Measurements from ENCODE around the gene ZC3H18. TPM values are rescaled to one million over a fixed set of nuclear protein-coding genes. Genes with fewer than 3 reads are reported as not detected.

ZC3H18 gene
- total and polyA plus RNA-seq, 2 experiments from 2014 or later: 30.0 to 40.7 TPM

DNA sequence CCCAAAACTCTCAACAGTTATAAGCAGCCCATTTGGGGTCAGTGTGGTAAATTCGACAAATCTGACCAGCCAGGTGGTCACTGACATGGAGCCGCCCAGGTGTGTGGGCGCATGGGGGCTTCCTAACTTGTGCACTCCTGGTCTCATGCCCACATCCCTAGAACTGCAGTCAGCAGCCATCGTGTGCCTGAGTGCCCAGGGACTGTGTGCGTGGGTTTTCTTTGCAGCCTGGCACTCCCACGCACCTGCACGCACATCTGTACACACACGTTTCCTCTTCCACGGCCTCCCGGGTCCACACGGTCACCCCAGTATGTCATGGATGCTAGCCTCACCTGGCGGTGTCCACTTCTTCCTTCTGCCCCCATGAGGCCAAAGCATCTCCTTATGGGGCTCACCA, 38.9 kb upstream of the ZC3H18 start:
- Histone ChIP-seq H3K27me3 (ENCODE audit: insufficient read depth) (no peaks in the 10 kb centered on the region), H2AFZ (no peak overlapping the region), H3F3A (replicated peaks; ENCODE audit: low read depth) (peaks cover 5% of the 10 kb centered on the region; the same call in 1 of the 2 replicates), H3K27ac (ENCODE audit: low read depth) (no peak overlapping the region), H3K79me2 (replicated peaks; ENCODE audit: insufficient read depth) (no peaks in the 10 kb centered on the region), H3K4me2 (no peak overlapping the region), H4K20me1 (replicated peaks; ENCODE audit: insufficient read depth) (no peaks in the 10 kb centered on the region), H3K4me3 (no peak overlapping the region), H3K36me3 (ENCODE audit: insufficient read depth) (no peaks in the 10 kb centered on the region), H3K9me2 (ENCODE audit: insufficient read depth) (no peaks in the 10 kb centered on the region), H3K4me1 (ENCODE audit: insufficient read depth) (no peaks in the 10 kb centered on the region; the same call in 1 of the 2 replicates)
- H3K4me3 Mint-ChIP-seq: no peak overlapping the region
- TF ChIP-seq ZNF331 (CRISPR knock-in tag; IDR thresholded peaks at IDR 0.05; ENCODE audit: low read depth): no peak
- no peak for TF ChIP-seq EZH2 (IDR thresholded peaks at IDR 0.05; ENCODE audit: low read depth, unreplicated experiment)
- TF ChIP-seq CREB1 (CRISPR knock-in tag; IDR thresholded peaks at IDR 0.05; ENCODE audit: low read depth): no peak
- no peak for TF ChIP-seq REST (IDR thresholded peaks at IDR 0.05; ENCODE audit: unreplicated experiment)
- TF ChIP-seq ZNF114 (CRISPR knock-in tag; IDR thresholded peaks at IDR 0.05): no peak
- TF ChIP-seq, protein P1, sequence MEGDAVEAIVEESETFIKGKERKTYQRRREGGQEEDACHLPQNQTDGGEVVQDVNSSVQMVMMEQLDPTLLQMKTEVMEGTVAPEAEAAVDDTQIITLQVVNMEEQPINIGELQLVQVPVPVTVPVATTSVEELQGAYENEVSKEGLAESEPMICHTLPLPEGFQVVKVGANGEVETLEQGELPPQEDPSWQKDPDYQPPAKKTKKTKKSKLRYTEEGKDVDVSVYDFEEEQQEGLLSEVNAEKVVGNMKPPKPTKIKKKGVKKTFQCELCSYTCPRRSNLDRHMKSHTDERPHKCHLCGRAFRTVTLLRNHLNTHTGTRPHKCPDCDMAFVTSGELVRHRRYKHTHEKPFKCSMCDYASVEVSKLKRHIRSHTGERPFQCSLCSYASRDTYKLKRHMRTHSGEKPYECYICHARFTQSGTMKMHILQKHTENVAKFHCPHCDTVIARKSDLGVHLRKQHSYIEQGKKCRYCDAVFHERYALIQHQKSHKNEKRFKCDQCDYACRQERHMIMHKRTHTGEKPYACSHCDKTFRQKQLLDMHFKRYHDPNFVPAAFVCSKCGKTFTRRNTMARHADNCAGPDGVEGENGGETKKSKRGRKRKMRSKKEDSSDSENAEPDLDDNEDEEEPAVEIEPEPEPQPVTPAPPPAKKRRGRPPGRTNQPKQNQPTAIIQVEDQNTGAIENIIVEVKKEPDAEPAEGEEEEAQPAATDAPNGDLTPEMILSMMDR (conservative IDR thresholded peaks at IDR 0.05; ENCODE audit: low read depth in 2 of 2): no peak
- TF ChIP-seq EZH2phosphoT487 (IDR thresholded peaks at IDR 0.05; ENCODE audit: unreplicated experiment): no peak
- TF ChIP-seq POLR2AphosphoS5 (IDR thresholded peaks at IDR 0.05; ENCODE audit: low read depth): no peak
- no peak for TF ChIP-seq NANOG (IDR thresholded peaks at IDR 0.05; ENCODE audit: borderline replicate concordance)
- TF ChIP-seq ZNF462 (CRISPR knock-in tag; IDR thresholded peaks at IDR 0.05): no peak
- TF ChIP-seq ETS1 (IDR thresholded peaks at IDR 0.05): no peak
- no peak for TF ChIP-seq STAT1 (IDR thresholded peaks at IDR 0.05; ENCODE audit: unreplicated experiment)
- TF ChIP-seq JUNB (IDR thresholded peaks at IDR 0.05; ENCODE audit: unreplicated experiment): no peak
- DNase-seq (ENCODE audit: low spot score): no peak
- H3K9me3 Mint-ChIP-seq: no peaks in the 10 kb centered on the region; the same call in 2 of the 3 replicates
- peaks cover 10% of the 10 kb centered on the region for H3K27me3 Mint-ChIP-seq (ENCODE audit: insufficient read depth, low read depth, poor library complexity)
- no peak overlapping the region for H3K27ac Mint-ChIP-seq
- no peak for ATAC-seq
- H3K36me3 Mint-ChIP-seq (ENCODE audit: low read depth): peaks cover 12% of the 10 kb centered on the region; the same call in 2 of the 3 replicates
- peaks cover 3% of the 10 kb centered on the region for H3K4me1 Mint-ChIP-seq
